GM23248 (cell line): Measurements from ENCODE around the gene APOLD1. TPM values are rescaled to one million over a fixed set of nuclear protein-coding genes. Genes with fewer than 3 reads are reported as not detected.
A peak's percentile ranks its signal among the peaks of the same experiment; 100 is the strongest.

Source experiments
- DNase-seq: peaks from one replicate; pipeline ENCODE4 v3.0.0-alpha.2; 2015
- H2AFZ ChIP-seq: fragments of 200-600 bp; sonication (generic); 2 replicates; pipeline ENCODE4 v1.6.1; 2016; ENCODE audit warnings: antibody characterized with exemption
- H3F3A ChIP-seq: fragments of 200-600 bp; sonication (generic); 2 replicates; pipeline ENCODE4 v1.6.1; 2016; ENCODE audit warnings: mild to moderate bottlenecking, antibody characterized with exemption, mixed run types; ENCODE audit not compliant: insufficient read depth
- H3K27ac ChIP-seq: fragments of 200-600 bp; sonication (generic); 2 replicates; pipeline ENCODE4 v1.5.1; 2016; ENCODE audit warnings: mild to moderate bottlenecking
- H3K27me3 ChIP-seq: fragments of 200-600 bp; sonication (generic); replicated peaks from 2 replicates; pipeline ENCODE4 v1.6.1; 2016; ENCODE audit warnings: mild to moderate bottlenecking; ENCODE audit not compliant: insufficient read depth
- H3K36me3 ChIP-seq: fragments of 200-600 bp; sonication (generic); 2 replicates; pipeline ENCODE4 v1.6.1; 2016; ENCODE audit warnings: low read depth, mild to moderate bottlenecking
- H3K4me1 ChIP-seq: fragments of 200-600 bp; sonication (generic); 2 replicates; pipeline ENCODE4 v1.6.1; 2016; ENCODE audit warnings: mild to moderate bottlenecking; ENCODE audit not compliant: insufficient read depth
- H3K4me2 ChIP-seq: fragments of 200-600 bp; sonication (generic); one replicate; pipeline ENCODE4 v1.6.1; 2016; ENCODE audit warnings: mild to moderate bottlenecking; ENCODE audit not compliant: unreplicated experiment
- H3K4me3 ChIP-seq: fragments of 200-600 bp; sonication (generic); 2 replicates; pipeline ENCODE4 v1.5.1; 2016; ENCODE audit warnings: mild to moderate bottlenecking
- H3K79me2 ChIP-seq: fragments of 200-600 bp; sonication (generic); 2 replicates; pipeline ENCODE4 v1.6.1; 2016; ENCODE audit warnings: mild to moderate bottlenecking; ENCODE audit not compliant: insufficient read depth
- H3K9ac ChIP-seq: fragments of 200-600 bp; sonication (generic); 2 replicates; pipeline ENCODE4 v1.6.1; 2016; ENCODE audit warnings: mild to moderate bottlenecking
- H3K9me2 ChIP-seq: fragments of 200-600 bp; sonication (generic); 2 replicates; pipeline ENCODE4 v1.6.1; 2016; ENCODE audit warnings: mixed run types, mild to moderate bottlenecking, moderate library complexity; ENCODE audit not compliant: insufficient read depth
- H3K9me3 ChIP-seq: fragments of 200-600 bp; sonication (generic); one replicate; pipeline ENCODE4 v1.6.1; 2017; ENCODE audit warnings: low read depth
- H4K20me1 ChIP-seq: fragments of 200-600 bp; sonication (generic); 2 replicates; pipeline ENCODE4 v1.6.0; 2016; ENCODE audit not compliant: insufficient read depth
- EZH2 ChIP-seq: fragments of 200-600 bp; sonication (generic); IDR thresholded peaks from 2 replicates; pipeline ENCODE4 v1.6.1; 2018; ENCODE audit warnings: antibody characterized with exemption, mild to moderate bottlenecking; ENCODE audit not compliant: insufficient read depth, poor library complexity, severe bottlenecking
- EZH2phosphoT487 ChIP-seq: fragments of 200-600 bp; sonication (generic); IDR thresholded peaks from 2 replicates; pipeline ENCODE4 v1.6.1; 2018; ENCODE audit warnings: antibody characterized with exemption, moderate library complexity, mild to moderate bottlenecking, low read depth; ENCODE audit not compliant: insufficient read depth
- WGBS, 2 experiments: methylation state at CpG; one replicate each; pipeline ENCODE4 v1.1.6; 2015 to 2017; ENCODE audit warnings: low lambda C conversion rate in 2 of 2, low coverage in 1 of 2; ENCODE audit errors: missing lambda C conversion rate in 2 of 2; 5-methylcytosine and 5-hydroxymethylcytosine counted together
- in situ Hi-C: fragments of 300-500 bp; cut with MboI; formaldehyde crosslinking; loops from 2 replicates; pipeline ENCODE4 v1.15.0; 2020
- polyA plus RNA-seq: library from polyadenylated mRNA; unstranded; fragments of >200 nt; fragmentation: Nextera tagmentation; extraction: Ambion mirVana; gene quantifications from 2 replicates; pipeline ENCODE4 v1.2.1, GENCODE V29; 2016
- total RNA-seq: library from RNA; depleted of rRNA; stranded (reverse); fragments of >200 nt; shearing (Covaris generic); gene quantifications from 2 replicates; pipeline ENCODE4 v1.2.3, GENCODE V29; 2014

The APOLD1 gene
- total and polyA plus RNA-seq, 2 experiments from 2014 or later = 3.8 to 5.2 TPM

- Histone ChIP-seq H3K79me2 (peaks cover 24% of the 10 kb centered on the region), H3K36me3 (peaks cover 10% of the 10 kb centered on the region; the same call in 1 of the 2 replicates), H3K9me2 (no peaks in the 10 kb centered on the region), H3K4me3 (no peak overlapping the region), H3K27me3 (no peaks in the 10 kb centered on the region), H4K20me1 (no peaks in the 10 kb centered on the region), H3K4me2 (no peak overlapping the region), H3K9ac (no peak overlapping the region), H3F3A (peaks cover 25% of the 10 kb centered on the region), H3K4me1 (peaks cover 35% of the 10 kb centered on the region), H3K27ac (no peak overlapping the region), H2AFZ (no peak overlapping the region), H3K9me3 (no peaks in the 10 kb centered on the region)
- no peak for DNase-seq
- WGBS, 2 experiments = 90 to 91% methylated on average over 10 of the region's 10 CpGs
- TF ChIP-seq EZH2phosphoT487 = no peak
- no peak for TF ChIP-seq EZH2
- in situ Hi-C loops = no loop called here
Observed at GRCh38 chr12:12810553-12811021, 25.1 kb downstream of the APOLD1 start.

GRCh38 chr12:12811343-12811742, 25.9 kb downstream of the APOLD1 start:
- in situ Hi-C loops = no loop called here
- Histone ChIP-seq H3K27ac (no peak overlapping the region), H3K9me3 (no peaks in the 10 kb centered on the region), H2AFZ (no peak overlapping the region), H3K4me1 (peaks cover 42% of the 10 kb centered on the region), H3K27me3 (no peaks in the 10 kb centered on the region), H3K4me3 (no peak overlapping the region), H3K4me2 (no peak overlapping the region), H3K36me3 (peaks cover 18% of the 10 kb centered on the region; the same call in 1 of the 2 replicates), H3K9ac (no peak overlapping the region), H3K9me2 (no peaks in the 10 kb centered on the region), H4K20me1 (no peaks in the 10 kb centered on the region), H3K79me2 (peaks cover 32% of the 10 kb centered on the region), H3F3A (peaks cover 29% of the 10 kb centered on the region)
- WGBS, 2 experiments = 89 to 92% methylated on average over 3 of the region's 3 CpGs
- DNase-seq = no peak
- TF ChIP-seq EZH2phosphoT487 = no peak
- no peak for TF ChIP-seq EZH2

- Histone ChIP-seq H3K9me2 (no peaks in the 10 kb centered on the region), H3K4me2 (no peak overlapping the region), H3K27me3 (no peaks in the 10 kb centered on the region), H3K36me3 (peaks cover 25% of the 10 kb centered on the region; the same call in 1 of the 2 replicates), H2AFZ (no peak overlapping the region), H3K4me3 (no peak overlapping the region), H3F3A (peaks cover 35% of the 10 kb centered on the region), H3K4me1 (peaks cover 49% of the 10 kb centered on the region), H3K27ac (no peak overlapping the region), H4K20me1 (no peaks in the 10 kb centered on the region), H3K79me2 (peaks cover 40% of the 10 kb centered on the region), H3K9ac (no peak overlapping the region), H3K9me3 (no peaks in the 10 kb centered on the region)
- in situ Hi-C loops = no loop called here
- TF ChIP-seq EZH2 (no peak), EZH2phosphoT487 (no peak)
- no peak for DNase-seq
- whole genome bisulfite sequencing, 2 experiments = 93 to 99% methylated on average over 5 of the region's 5 CpGs
Observed at GRCh38 chr12:12812174-12812573, 26.7 kb downstream of the APOLD1 start.

GRCh38 chr12:12812618-12813119, 27.2 kb downstream of the APOLD1 start:
- in situ Hi-C loops = no loop called here
- no peaks in the 10 kb centered on the region for H3K27me3 ChIP-seq
- peak overlapping the region; percentile 70 for H2AFZ ChIP-seq
- peaks cover 29% of the 10 kb centered on the region; the same call in 1 of the 2 replicates for H3K36me3 ChIP-seq
- no peaks in the 10 kb centered on the region for H3K9me3 ChIP-seq
- peaks cover 45% of the 10 kb centered on the region for H3K79me2 ChIP-seq
- H3K27ac ChIP-seq = no peak overlapping the region
- H3K9ac ChIP-seq = no peak overlapping the region
- no peaks in the 10 kb centered on the region for H4K20me1 ChIP-seq
- 60% methylated on average over 14 of the region's 14 CpGs for WGBS, 2 experiments
- no peaks in the 10 kb centered on the region for H3K9me2 ChIP-seq
- DNase-seq = no peak
- H3F3A ChIP-seq = peaks cover 36% of the 10 kb centered on the region
- peaks cover 46% of the 10 kb centered on the region for H3K4me1 ChIP-seq
- H3K4me3 ChIP-seq = peak overlapping the region; percentile 98; the same call in 1 of the 2 replicates
- TF ChIP-seq EZH2phosphoT487 = no peak
- TF ChIP-seq EZH2 = no peak
- no peak overlapping the region for H3K4me2 ChIP-seq
